GM21528 (cell line): ENCODE measurements around the gene LPO.

Experiments
- ATAC-seq: cut with Tn5 transposase; IDR thresholded peaks from one replicate; pipeline ENCODE4 v1.9.1; 2021; ENCODE audit warnings: mild to moderate bottlenecking, moderate library complexity; ENCODE audit not compliant: unreplicated experiment, low FRiP score

Gene LPO

GRCh38 chr17:58238147-58238634 is at the start of gene LPO:
Gene LPO, plus strand, starts transcription at chr17:58238584. Its CDS starts 4,396 bp downstream, at chr17:58242980.
- ATAC-seq = no peak

GRCh38 chr17:58189436-58190146 is 48.8 kb upstream of the LPO start:
- no peak for ATAC-seq

GRCh38 chr17:58191241-58191896 is 47.0 kb upstream of the LPO start:
- ATAC-seq = no peak

GRCh38 chr17:58192612-58193011 is 45.8 kb upstream of the LPO start, which contains the start of gene EPX:
Gene EPX, plus strand, starts transcription at chr17:58192726. Its CDS starts 121 bp downstream, at chr17:58192847.
- ATAC-seq = no peak

- ATAC-seq = no peak
These were observed 44.6 kb upstream of the LPO start for GRCh38 chr17:58193641-58194255.

GRCh38 chr17:58195518-58196123 is 42.8 kb upstream of the LPO start:
- ATAC-seq = no peak

GRCh38 chr17:58196610-58197009 is 41.8 kb upstream of the LPO start:
- no peak for ATAC-seq

- ATAC-seq = no peak
These were observed 38.3 kb upstream of the LPO start for GRCh38 chr17:58200024-58200633.

GRCh38 chr17:58202859-58203258 is 35.5 kb upstream of the LPO start:
- ATAC-seq = no peak

- ATAC-seq = no peak
These were observed 33.6 kb upstream of the LPO start for GRCh38 chr17:58204796-58205195.

- ATAC-seq = no peak
These were observed 32.4 kb upstream of the LPO start for GRCh38 chr17:58205936-58206335.

GRCh38 chr17:58207451-58207850 is 30.9 kb upstream of the LPO start:
- ATAC-seq = no peak

- ATAC-seq = no peak
These were observed 30.0 kb upstream of the LPO start for GRCh38 chr17:58208344-58208743.

- no peak for ATAC-seq
These were observed 27.5 kb upstream of the LPO start for GRCh38 chr17:58210922-58211321.

GRCh38 chr17:58215685-58216084 is 22.7 kb upstream of the LPO start:
- ATAC-seq = no peak

- ATAC-seq = no peak
These were observed 20.6 kb upstream of the LPO start for GRCh38 chr17:58217766-58218165.

- peak; percentile 95 for ATAC-seq
These were observed 19.2 kb upstream of the LPO start, which contains the start of gene MKS1 for GRCh38 chr17:58219007-58219788. Gene MKS1, minus strand, starts transcription at chr17:58219255. Its CDS starts 25 bp downstream, at chr17:58219230.

- no peak for ATAC-seq
These were observed 18.6 kb upstream of the LPO start for GRCh38 chr17:58219789-58220183.

- ATAC-seq = no peak
These were observed 14.1 kb upstream of the LPO start for GRCh38 chr17:58224315-58224714.

- no peak for ATAC-seq
These were observed 10.7 kb upstream of the LPO start for GRCh38 chr17:58227733-58228132.
